Measurements from ENCODE around the gene FIBIN.
"Not testable (repeated sequence)": the region's sequence is repeated elsewhere in the genome, so short reads cannot be mapped to it uniquely, and the experiment has no call there.

Gene FIBIN

GRCh38 chr11:26963764-26964163, 30.1 kb upstream of the FIBIN start:
- no peak overlapping the region for H3K4me3 ChIP-seq (ENCODE audit: low read depth, low read length)
- no peak for TF ChIP-seq CTCF (IDR thresholded peaks at IDR 0.05; ENCODE audit: low read depth, low read length)

- no peak overlapping the region for H3K4me3 ChIP-seq (ENCODE audit: low read depth, low read length)
- TF ChIP-seq CTCF (IDR thresholded peaks at IDR 0.05; ENCODE audit: low read depth, low read length) = no peak
These were observed 29.6 kb upstream of the FIBIN start for GRCh38 chr11:26964339-26964738.

- H3K4me3 ChIP-seq (ENCODE audit: low read depth, low read length) = not testable (repeated sequence)
These were observed 28.9 kb upstream of the FIBIN start for GRCh38 chr11:26964847-26965485.

- no peak for TF ChIP-seq CTCF (IDR thresholded peaks at IDR 0.05; ENCODE audit: low read depth, low read length)
- H3K4me3 ChIP-seq (ENCODE audit: low read depth, low read length) = no peak overlapping the region
These were observed 22.0 kb upstream of the FIBIN start for GRCh38 chr11:26971961-26972360.

GRCh38 chr11:26974069-26974783, 19.7 kb upstream of the FIBIN start:
- no peak overlapping the region for H3K4me3 ChIP-seq (ENCODE audit: low read depth, low read length)
- no peak for TF ChIP-seq CTCF (IDR thresholded peaks at IDR 0.05; ENCODE audit: low read depth, low read length)

GRCh38 chr11:26974996-26975395, 18.9 kb upstream of the FIBIN start:
- H3K4me3 ChIP-seq (ENCODE audit: low read depth, low read length) = no peak overlapping the region
- TF ChIP-seq CTCF (IDR thresholded peaks at IDR 0.05; ENCODE audit: low read depth, low read length) = no peak

- H3K4me3 ChIP-seq (ENCODE audit: low read depth, low read length) = no peak overlapping the region
- TF ChIP-seq CTCF (IDR thresholded peaks at IDR 0.05; ENCODE audit: low read depth, low read length) = no peak
These were observed 17.5 kb upstream of the FIBIN start for GRCh38 chr11:26976389-26976788.

- H3K4me3 ChIP-seq (ENCODE audit: low read depth, low read length) = not testable (repeated sequence)
These were observed 16.7 kb upstream of the FIBIN start for GRCh38 chr11:26977209-26977608.
